HepG2 (cell line): ENCODE results near the gene DQX1. TPM values are rescaled to one million over a fixed set of nuclear protein-coding genes. Genes with fewer than 3 reads are reported as not detected.

Source experiments
- AKAP8 ChIP-seq: sonication (generic); formaldehyde crosslinking; IDR thresholded peaks from 2 replicates; pipeline ENCODE4 v1.5.1; 2020; ENCODE audit warnings: mild to moderate bottlenecking, missing genetic modification reagents
- BRF2 ChIP-seq: sonication (generic); formaldehyde crosslinking; IDR thresholded peaks from 2 replicates; pipeline ENCODE4 v1.8.1; 2022; ENCODE audit warnings: mild to moderate bottlenecking, missing genetic modification reagents
- FOXO4 ChIP-seq: sonication (generic); formaldehyde crosslinking; conservative IDR thresholded peaks from 2 replicates; pipeline ENCODE4 v1.8.1; 2023; ENCODE audit warnings: missing genetic modification reagents
- GTF2F1 ChIP-seq: fragments of 150-350 bp; IDR thresholded peaks from 2 replicates; pipeline ENCODE4 v1.6.1; 2014; ENCODE audit warnings: low read length
- SPEN ChIP-seq: sonication (generic); formaldehyde crosslinking; IDR thresholded peaks from 2 replicates; pipeline ENCODE4 v1.5.1; 2020; ENCODE audit warnings: low read depth, mild to moderate bottlenecking, missing genetic modification reagents
- SRSF1 ChIP-seq: fragments of 200-400 bp; formaldehyde crosslinking; optimal IDR thresholded peaks from 2 replicates; pipeline ENCODE3; 2017; ENCODE audit warnings: mild to moderate bottlenecking, low read depth, low read length, moderate library complexity
- YEATS4 ChIP-seq: sonication (generic); formaldehyde crosslinking; IDR thresholded peaks from 2 replicates; pipeline ENCODE4 v1.4.0; 2020; ENCODE audit warnings: missing genetic modification reagents, borderline replicate concordance
- ZBTB10 ChIP-seq: sonication (generic); formaldehyde crosslinking; IDR thresholded peaks from 2 replicates; pipeline ENCODE4 v1.4.0; 2020; ENCODE audit warnings: missing genetic modification reagents, borderline replicate concordance
- ZNF280B ChIP-seq: sonication (generic); formaldehyde crosslinking; IDR thresholded peaks from 2 replicates; pipeline ENCODE4 v1.5.0; 2020; ENCODE audit warnings: missing genetic modification reagents, mild to moderate bottlenecking, borderline replicate concordance
- ZNF547 ChIP-seq: sonication (generic); formaldehyde crosslinking; IDR thresholded peaks from 2 replicates; pipeline ENCODE4 v1.5.1; 2020; ENCODE audit warnings: mild to moderate bottlenecking, missing genetic modification reagents
- ZNF574 ChIP-seq: sonication (generic); formaldehyde crosslinking; IDR thresholded peaks from 2 replicates; pipeline ENCODE4 v1.4.0; 2020; ENCODE audit warnings: missing genetic modification reagents
- ZNF687 ChIP-seq: sonication (generic); formaldehyde crosslinking; IDR thresholded peaks from 2 replicates; pipeline ENCODE4 v1.5.1; 2020; ENCODE audit warnings: mild to moderate bottlenecking, missing genetic modification reagents, moderate library complexity
- ZNF878 ChIP-seq: sonication (generic); formaldehyde crosslinking; IDR thresholded peaks from 2 replicates; pipeline ENCODE4 v1.8.1; 2023; ENCODE audit warnings: mild to moderate bottlenecking, missing genetic modification reagents, moderate library complexity
- polyA plus RNA-seq, 8 experiments: library from polyadenylated mRNA; depleted of rRNA in 3 of 8; stranded (reverse) in 7 of 8; unstranded in 1 of 8; fragments of >200 nt; fragmentation: Illumina TruSeq in 4 of 8; extraction: Trizol in 4 of 8; gene quantifications; 2 replicates each; pipeline versions ENCODE4 v1.2.1 to v1.2.3, GENCODE V29; 2011 to 2016; ENCODE audit warnings: low read depth in 4 of 8, missing spikeins in 1 of 8, mixed read lengths in 1 of 8; ENCODE audit not compliant: insufficient read depth in 1 of 8
- total RNA-seq, 5 experiments: library from RNA; depleted of rRNA; stranded (reverse); fragments of >200 nt; fragmentation: Illumina TruSeq; extraction: Trizol; gene quantifications; 2 replicates each; pipeline ENCODE4 v1.2.3, GENCODE V29; 2016; ENCODE audit warnings: low read depth in 1 of 5

The DQX1 gene
- total and polyA plus RNA-seq, 2 of the 13 experiments (the other 11 are each of a cell fraction or from before 2014, with no cell fraction given): 27.6 to 89.8 TPM

- no peak for TF ChIP-seq ZBTB10 (CRISPR knock-in tag)
- TF ChIP-seq ZNF280B (CRISPR knock-in tag): peak; percentile 79; the same call in 1 of the 2 replicates
- TF ChIP-seq ZNF547 (CRISPR knock-in tag): no peak
- TF ChIP-seq SRSF1: no peak
- no peak for TF ChIP-seq ZNF574
- TF ChIP-seq BRF2 (CRISPR knock-in tag): peak; percentile 78; the same call in 1 of the 2 replicates
- no peak for TF ChIP-seq AKAP8 (CRISPR knock-in tag)
- no peak for TF ChIP-seq GTF2F1
- no peak for TF ChIP-seq YEATS4
- no peak for TF ChIP-seq ZNF687 (CRISPR knock-in tag)
- 0 out of 2 replicates have a peak, but pooled peaks have one; percentile 27 for TF ChIP-seq FOXO4 (CRISPR knock-in tag)
- TF ChIP-seq ZNF878 (CRISPR knock-in tag): no peak
- no peak for TF ChIP-seq SPEN (CRISPR knock-in tag)
Observed at GRCh38 chr2:74528600-74529356, 2.7 kb upstream of the DQX1 start (continued).
